Muscle of back (tissue), 13 donors: ENCODE results near the gene OR5H1. TPM values are rescaled to one million over a fixed set of nuclear protein-coding genes. Genes with fewer than 3 reads are reported as not detected.
"Not testable (repeated sequence)": the region's sequence is repeated elsewhere in the genome, so short reads cannot be mapped to it uniquely, and the experiment has no call there.

Source experiments
- DNase-seq, 3 donors: peaks; one replicate each; pipeline versions ENCODE4 v3.0.0 to v3.0.0-alpha.2; 2013
- long read RNA-seq, 9 donors: transcript quantifications; one replicate each; lab custom pipeline, GENCODE V29; 2026
- polyA plus RNA-seq, 10 donors: library from polyadenylated mRNA; unstranded; fragments of 120-200 nt; gene quantifications; one replicate each; pipeline ENCODE4 v1.2.1, GENCODE V29; 2013; ENCODE audit not compliant: insufficient read length in 10 of 10

Gene OR5H1
- polyA plus RNA-seq = under 1 TPM in 2 of 10 donors, not detected in 8; 0.04 TPM
- long read RNA-seq, donor 1 = 0 reads
- long read RNA-seq, donor 2 = 0 reads
- long read RNA-seq, donor 3 = 0 reads
- long read RNA-seq, donor 4 = 0 reads
- long read RNA-seq, donor 5 = 0 reads
- long read RNA-seq, donor 6 = 0 reads
- long read RNA-seq, donor 7 = 0 reads
- long read RNA-seq, donor 8 = 0 reads
- long read RNA-seq, donor 9 = 0 reads

DNA sequence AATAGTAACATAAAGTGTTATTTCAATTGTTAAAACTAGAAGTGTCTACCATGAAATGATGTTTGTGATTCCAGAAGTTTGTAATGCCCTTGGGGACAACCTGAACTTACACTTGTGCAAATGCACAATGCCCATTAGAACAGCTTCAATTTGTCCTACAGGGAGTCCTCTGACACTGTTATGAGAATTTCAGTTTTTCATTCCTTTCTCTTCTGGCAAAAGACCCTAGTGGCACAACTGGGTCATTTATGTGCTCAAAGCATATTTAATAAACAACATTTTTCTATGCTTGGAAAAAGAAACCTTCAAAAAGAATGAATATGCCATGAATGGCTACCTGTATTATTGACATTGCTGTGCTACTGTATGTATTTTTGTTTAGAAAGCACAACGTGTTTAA, at the start of gene OR5H1:
TSS of gene OR5H1 (plus strand) at position 301 of the 400 bp plus-strand sequence. CDS start 1,977 bp downstream, outside the sequence.
- DNase-seq = no peak

DNA sequence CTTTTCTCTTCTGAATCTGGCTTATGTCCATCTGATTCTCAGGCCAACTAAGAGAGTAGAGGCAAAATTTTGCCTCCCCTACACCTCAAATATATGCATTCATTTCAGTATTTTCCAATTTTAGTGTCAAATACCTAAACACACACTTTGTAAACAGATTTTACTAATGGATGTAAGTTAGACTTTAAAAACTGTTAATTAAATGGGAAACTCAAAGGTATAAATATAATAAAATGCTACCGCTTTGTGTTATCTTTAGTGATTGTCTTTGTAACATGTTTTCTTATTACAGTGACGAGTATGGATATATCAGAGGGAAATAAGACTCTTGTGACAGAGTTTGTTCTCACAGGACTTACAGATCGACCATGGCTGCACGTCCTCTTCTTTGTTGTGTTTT, 43.6 kb upstream of the OR5H1 start, which contains the start of gene OR5AC2:
TSS of gene OR5AC2 (plus strand) at position 301 of the 400 bp plus-strand sequence. CDS start at position 301, 0 bp downstream.
- DNase-seq = no peak

GRCh38 chr3:98095882-98096281, 34.6 kb upstream of the OR5H1 start:
- no peak for DNase-seq

GRCh38 chr3:98099848-98100247, 30.7 kb upstream of the OR5H1 start:
- no peak for DNase-seq

DNA sequence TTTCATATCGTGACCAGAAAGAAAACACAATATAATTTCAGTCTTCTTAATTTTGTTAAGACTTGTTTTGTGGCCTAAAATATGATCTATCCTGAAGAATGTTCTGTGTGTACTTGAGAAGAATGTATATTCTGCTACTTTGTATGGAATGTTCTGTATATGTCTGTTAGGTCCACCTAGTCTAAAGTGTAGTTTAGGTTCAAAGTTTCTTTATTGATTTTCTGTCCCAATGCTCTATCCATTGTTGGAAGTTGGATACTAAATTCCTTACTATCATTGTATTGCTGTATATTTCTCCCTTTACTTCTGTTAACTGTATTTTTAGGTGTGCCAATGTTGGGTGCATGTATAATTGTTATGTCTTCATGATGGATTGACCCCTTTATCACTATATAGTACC, 22.4 kb upstream of the OR5H1 start:
- no peak for DNase-seq

DNA sequence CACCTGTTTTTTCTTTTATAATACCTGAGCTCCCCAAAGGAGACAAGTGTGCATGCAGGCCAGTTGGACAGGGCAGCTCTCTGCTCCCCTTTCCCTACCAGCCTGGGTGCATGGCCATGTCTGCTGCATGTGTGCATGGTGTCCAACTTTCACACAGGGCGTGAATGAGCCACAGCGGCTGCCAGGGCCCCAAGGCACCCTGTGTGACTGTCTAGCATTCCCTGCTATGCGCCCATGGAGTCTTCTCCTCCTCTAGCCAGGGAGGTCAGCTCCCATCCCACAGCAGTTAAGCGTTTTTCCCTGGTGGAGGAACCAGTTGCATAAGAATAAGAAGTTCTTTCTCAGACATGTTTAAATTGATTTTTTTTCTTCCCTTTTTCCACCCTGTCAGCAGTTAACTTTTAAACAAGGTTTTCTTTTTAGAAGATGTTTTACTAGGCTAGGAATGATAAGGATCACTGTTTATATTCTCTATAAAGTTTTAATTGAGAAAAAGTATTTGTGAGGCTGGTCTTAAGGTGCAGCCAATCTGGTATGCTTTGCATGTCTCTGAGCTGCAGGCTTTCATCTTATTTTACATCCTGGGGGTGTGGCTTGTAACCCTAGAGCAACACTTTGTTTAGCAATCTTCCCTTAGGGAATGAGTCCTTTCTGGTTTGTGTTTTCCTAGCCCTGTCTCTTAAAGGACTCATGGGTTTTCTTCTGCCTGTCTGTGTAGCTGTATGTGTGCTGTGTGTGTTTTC, 20.5 kb upstream of the OR5H1 start:
- no peak for DNase-seq

- no peak for DNase-seq
These were observed 20.0 kb upstream of the OR5H1 start for GRCh38 chr3:98110550-98110908.

DNA sequence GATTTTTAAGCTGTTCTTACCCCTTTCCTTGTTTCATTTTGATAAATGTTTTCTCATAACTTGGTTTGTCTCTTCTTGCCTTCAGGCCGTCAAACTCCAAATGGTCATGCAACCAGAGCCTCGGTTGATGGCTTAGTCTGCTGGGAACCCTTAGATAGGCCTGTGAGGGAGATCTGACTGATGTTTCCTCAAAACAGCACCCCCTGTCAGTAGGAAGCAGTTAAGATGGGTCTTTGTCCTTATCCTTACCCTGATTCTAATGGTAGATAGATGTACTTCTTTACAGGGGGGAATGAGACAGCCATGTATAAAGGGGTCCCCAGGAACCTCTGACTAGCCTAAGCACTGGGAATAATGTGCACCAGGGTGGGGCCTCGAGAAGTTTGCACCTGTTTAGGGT, 16.3 kb upstream of the OR5H1 start:
- DNase-seq = no peak

DNA sequence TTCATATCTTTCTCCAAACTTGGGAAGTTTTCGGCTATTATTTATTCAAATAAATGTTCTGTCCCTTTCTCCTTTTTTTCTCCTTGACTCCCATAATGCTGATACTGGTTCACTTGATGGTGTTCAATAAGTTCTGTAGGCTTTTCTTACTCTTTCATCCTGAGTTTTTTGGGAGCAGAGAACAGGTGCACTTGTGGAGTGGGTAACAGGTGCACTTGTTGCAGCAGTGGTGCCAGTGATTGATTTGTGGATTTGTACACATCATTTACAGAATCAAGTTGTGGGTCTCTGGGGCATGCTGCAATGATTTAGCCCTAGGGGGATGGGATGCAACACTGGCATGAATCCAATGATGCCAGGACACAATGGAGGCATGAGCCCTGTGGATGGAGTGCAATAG, 14.8 kb upstream of the OR5H1 start:
- no peak for DNase-seq

- no peak for DNase-seq
These were observed 6.1 kb downstream of the OR5H1 start for GRCh38 chr3:98136631-98137030.

DNA sequence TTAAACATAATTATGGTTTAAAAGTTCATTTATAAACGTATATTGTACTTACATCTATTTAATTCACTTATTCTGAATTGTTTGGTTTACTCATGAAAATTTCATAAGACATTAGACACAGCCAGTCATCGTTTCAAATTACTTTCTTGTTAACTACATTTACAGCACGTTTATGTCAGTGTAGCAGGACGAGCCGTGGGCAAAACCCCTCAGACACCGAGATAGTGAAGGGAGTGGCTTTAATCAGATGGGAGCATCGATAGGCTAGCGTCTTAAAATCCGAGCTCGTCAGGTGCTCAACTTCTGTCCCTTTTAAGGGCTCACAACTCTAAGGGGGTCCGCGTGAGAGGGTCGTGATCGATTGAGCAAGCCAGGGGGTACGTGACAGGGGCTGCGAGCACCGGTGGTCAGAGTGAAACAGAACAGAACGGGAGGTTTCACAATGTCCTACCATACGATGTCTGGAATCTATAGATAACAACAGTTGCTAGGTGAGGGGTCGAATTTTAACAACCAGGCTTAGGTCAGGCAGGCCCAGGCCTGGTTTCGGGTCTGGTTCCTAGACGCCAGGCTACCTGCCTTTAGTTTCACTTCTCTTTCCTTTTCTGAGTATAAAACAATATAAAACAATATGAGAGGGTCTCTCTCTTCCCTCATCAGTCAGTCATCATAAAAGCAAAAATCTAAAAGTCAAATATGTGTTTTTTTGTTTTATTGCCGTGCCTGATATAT, 7.5 kb downstream of the OR5H1 start:
- not testable (repeated sequence) for DNase-seq

- no peak for DNase-seq
These were observed 10.0 kb downstream of the OR5H1 start for GRCh38 chr3:98140531-98140930.

- no peak for DNase-seq
These were observed 16.7 kb downstream of the OR5H1 start, which contains the start of gene OR5H14 for GRCh38 chr3:98147179-98147578. Gene OR5H14 (plus strand): TSS chr3:98147479. CDS start chr3:98149386, 1,907 bp downstream.

GRCh38 chr3:98148751-98149150, 18.2 kb downstream of the OR5H1 start:
- no peak for DNase-seq

DNA sequence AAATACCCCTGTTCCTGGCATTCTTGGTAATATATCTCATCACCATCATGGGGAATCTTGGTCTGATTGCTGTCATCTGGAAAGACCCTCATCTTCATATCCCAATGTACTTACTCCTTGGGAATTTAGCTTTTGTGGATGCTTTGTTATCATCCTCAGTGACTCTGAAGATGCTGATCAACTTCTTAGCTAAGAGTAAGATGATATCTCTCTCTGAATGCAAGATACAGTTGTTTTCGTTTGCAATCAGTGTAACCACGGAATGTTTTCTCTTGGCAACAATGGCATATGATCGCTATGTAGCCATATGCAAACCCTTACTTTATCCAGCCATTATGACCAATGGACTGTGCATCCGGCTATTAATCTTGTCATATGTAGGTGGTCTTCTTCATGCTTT, 18.9 kb downstream of the OR5H1 start:
- not testable (repeated sequence) for DNase-seq

DNA sequence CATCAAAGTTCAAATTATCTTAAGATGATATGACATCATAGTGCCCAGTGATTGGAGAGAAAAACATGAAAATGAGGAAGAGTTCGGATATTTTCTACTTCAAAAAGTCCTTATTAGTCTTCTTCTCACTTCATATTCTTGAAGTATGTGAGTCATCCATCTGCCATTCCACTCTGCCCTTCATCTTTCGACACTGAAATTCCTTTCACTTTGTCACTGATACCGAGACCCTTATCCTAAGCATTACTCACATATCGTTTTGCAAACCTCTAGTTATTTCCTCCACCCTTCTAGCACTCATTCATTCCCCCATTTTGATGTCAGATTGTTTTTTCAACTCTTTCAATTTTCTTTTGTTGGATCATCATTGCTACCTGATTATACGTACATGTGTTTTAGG, 20.7 kb downstream of the OR5H1 start:
- no peak for DNase-seq

DNA sequence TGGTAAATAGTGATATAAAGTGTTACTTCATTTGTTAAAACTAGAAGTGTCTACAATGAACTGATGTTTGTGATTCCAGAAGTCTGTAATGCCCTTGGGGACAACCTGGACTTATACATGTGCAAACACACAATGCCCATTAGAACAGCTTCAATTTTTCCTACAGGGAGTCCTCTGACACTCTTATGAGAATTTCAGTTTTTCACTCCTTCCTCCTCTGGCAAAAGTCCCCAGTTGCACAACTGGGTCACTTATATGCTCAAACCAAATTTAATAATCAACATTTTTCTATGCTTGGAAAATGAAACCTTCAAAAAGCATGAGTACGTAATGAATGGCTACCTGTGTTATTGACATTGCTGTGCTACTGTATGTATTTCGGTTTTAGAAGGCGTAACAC, 35.9 kb downstream of the OR5H1 start, which contains the start of gene OR5H15:
TSS of gene OR5H15 (plus strand) at position 301 of the 400 bp plus-strand sequence. CDS start 2,004 bp downstream, outside the sequence.
- DNase-seq = no peak

DNA sequence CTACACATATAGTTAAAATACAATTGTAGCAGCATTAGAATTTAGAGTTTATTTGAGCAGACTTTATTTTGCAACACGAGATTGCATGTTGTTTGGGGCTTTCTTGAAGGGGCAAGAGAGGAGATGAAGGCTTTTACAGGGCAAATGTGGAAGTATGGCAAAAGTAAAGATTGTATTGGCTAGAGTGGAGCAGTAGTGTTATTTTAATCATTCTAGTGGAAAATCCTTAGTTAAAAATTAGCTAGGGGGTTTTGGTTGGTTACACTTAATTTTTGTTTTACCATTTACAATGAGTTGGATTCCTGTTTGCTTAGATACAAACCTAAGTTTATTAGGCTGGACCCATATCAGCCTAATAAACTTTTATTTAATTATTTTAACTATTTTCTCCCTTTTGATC, 40.5 kb downstream of the OR5H1 start:
- DNase-seq = no peak

GRCh38 chr3:98172621-98173020, 42.1 kb downstream of the OR5H1 start:
- no peak for DNase-seq

DNA sequence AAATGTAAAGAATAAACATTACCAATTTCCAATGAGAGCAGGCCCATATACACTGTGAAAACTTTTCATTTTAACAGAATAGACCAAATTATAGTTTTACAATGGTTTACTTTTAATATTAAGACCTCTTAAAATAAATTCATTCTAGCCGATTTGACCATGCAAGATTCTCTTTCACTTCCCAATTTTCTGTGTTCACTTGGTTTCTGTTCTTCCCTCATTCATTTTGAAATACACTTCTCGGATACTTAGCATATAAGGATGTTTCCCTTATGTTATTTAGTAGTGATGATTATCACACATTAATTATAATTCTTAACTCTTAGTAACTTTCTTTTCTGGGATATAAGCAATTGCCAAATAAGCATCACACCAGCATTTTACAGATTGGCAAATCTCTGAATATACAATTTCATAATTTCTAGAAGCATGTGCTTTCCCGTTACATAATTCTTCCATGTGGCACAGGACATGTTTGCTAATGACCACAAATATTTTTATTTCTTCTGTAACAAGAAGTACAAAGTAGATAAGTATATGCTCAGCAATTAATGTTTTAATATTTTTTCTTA, 49.9 kb downstream of the OR5H1 start:
- DNase-seq = no peak

DNA sequence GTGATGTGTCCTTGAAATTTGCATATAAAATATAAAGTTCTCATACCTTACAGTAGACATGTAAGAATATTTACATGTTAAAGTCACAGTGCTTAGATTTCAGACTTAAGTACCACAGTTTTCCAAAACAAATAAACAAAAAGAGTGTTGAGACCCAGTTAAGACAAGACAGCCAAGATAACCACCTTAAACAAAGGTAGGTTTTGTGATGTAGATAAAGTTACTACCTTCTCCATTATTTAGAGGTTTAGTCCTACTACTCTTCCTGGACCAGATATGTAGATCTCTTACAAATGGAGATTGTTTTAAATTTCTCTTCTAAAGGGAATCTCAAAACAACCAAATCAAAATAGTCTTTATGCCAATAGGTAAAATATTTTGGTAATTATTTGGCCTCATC, 51.7 kb downstream of the OR5H1 start:
- no peak for DNase-seq

DNA sequence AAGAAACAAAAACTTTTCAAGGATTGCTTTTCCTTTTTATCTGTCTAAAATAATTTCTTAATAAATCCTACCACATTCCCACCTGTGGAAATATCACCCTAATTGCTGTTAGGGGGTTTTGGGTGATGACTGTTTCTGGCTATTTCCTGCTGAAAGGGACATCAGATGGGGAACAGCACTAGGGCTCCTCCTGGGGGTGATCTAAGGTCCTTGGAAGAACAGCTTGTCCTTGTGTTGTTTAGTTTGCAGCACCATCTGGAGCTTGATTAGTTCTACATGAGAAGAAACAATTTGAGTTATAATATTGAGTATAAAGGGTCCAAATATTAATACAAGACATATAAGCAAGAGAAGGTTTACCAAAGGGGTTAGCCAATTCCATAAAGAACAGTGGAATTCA, 54.7 kb downstream of the OR5H1 start:
- DNase-seq = no peak
